Measurements from ENCODE around the gene LACTBL1.

LACTBL1 gene

DNA sequence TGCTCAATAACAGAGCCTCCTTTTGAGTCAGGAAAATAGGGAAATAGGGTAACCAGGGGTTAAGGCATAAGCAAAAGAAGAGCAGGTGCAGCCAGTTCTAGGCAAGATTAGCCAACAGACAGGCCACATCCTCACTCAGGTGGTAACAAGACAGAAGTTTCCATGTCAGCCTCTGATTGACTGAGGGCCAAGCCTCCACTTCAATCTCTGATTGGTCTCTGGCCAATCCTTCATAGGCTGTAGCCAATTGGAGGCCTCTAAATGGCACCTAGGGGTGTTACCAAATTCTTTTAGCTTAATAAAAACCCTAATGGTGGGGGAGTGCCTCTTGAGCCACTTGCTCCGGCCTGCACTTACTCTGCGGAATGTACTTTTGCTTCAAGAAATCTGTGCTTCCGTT, 37.2 kb downstream of the LACTBL1 start:
- DNase-seq = no peak

DNA sequence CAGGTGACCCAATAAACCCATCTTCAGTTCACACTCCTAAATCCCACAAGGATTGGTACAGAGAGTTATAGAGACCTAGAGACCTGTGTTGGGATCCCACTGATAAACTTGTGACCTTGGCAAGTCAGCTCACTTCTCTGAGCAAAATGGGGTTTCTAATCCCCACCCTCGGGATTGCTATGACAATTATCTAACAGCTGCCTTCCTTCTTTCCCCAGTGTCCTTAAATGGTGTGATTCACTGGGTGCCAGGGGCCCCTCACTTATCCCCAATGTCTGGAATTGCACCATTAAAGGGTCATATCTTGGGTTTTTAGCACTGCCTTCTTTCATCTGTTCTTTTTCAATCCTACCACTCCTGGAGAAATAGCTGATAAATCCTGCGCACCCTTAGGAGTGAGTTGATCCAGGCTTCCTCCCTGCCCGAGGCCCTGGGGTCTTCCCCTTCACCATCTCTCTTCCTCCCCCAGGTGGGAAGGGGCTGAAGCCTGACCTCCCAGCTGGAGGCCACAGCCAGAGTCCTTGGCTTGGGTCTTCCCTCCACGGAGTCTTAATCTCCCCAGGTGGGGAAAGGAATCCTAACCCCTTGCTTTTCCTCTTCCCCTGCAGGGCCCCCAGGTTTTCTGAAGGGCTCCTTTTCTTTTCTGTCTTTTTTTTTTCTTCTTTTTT, 39.7 kb downstream of the LACTBL1 start:
- no peak for DNase-seq

DNA sequence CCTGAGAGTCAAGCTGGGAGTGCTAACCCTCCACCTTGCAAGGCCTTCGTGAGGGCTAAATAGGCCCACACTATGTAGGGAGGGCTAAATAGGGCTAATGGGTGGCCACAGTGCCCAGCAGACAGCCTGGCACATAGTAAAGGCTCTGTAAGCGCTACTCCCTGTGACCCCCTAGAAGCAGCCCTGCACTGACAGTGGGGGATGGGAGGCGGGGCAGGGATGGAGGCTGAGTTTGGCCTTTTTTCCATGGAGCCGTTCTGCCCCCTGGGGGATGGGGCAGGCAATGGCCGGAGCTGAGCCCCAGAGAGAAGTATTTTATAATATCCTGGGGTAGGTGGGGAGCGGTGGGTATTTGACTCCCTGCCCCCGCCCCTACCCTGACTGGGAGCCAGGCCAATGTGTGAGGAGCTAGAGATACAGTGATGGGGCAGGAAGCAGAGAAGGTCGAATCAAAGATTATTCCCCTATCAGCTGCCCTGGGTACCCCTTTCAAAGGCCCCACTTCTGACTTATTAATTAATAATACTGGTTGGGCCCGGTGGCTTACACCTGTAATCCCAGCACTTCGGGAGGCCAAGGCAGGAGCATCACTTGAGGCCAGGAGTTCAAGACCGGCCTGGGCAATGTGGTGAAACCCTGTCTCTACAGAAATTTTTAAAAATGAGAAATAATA, 42.3 kb downstream of the LACTBL1 start:
- DNase-seq = no peak

DNA sequence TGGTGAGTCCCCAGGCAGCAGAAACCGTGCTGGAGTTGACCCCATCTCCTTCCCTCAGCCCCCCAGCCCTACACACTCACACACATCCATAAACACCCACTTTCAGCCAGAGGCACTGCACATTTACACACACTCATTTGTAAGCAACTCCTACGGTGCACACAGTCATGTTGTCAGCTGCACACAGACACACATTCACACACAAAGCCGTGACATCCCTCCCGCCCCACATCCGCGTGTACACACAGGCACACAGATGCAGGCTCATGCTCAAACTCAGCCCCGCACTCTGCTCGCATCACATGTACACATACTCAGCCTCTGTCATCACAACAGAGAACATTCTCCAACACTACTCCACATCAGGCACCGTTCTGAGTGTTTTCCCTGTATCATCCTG, 47.6 kb downstream of the LACTBL1 start:
- DNase-seq = no peak

DNA sequence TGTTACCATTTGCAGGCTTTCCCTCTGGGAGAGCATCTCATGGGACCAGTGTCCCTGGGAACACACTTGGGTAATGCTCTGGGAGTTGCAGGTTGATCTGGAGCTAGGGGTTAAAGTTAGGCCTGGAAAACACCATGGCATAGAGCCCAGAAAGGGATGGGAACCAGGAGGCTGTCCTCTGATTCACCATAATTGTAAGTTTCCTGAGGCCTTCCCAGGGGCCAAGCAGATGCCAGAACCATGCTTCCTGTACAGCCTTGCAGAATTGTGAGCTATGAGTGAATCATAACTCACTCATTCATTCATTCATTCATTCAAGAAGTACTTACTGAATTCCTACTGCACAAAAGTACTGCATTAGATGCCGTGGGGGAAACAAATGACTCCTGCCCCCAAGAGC, 50.0 kb downstream of the LACTBL1 start:
- DNase-seq = no peak

DNA sequence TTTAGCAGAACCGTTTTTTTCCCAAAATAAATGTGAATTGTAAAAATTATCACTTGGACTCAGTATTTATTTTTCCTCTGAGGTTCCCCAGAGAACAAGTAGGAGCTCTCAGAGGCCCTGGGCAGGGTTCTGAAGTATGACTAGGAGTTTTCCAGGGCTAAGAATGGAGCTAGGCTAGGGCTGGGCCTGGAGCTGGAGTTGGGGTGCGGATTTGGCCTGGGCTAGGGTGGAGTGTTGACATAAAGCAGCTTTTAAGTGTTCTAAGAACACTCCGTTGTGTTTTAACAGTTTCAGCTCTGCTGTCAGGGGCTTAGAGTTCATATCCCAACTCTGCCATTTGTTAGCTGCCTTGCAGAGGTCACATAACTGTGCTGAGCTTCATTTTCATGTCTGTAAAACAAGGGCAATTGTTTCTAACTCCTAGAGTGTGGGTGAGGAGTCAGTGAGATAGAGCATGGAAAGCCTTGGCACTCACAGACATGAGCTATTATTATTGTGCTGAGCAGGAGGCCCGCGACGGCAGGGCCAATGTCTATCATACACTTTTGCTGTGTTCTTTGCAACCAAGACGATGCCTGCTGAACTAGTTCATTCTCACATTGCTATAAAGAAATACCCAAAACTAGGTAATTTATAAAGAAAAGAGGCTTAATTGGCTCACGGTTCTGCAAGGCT, 51.1 kb downstream of the LACTBL1 start:
- DNase-seq = no peak

DNA sequence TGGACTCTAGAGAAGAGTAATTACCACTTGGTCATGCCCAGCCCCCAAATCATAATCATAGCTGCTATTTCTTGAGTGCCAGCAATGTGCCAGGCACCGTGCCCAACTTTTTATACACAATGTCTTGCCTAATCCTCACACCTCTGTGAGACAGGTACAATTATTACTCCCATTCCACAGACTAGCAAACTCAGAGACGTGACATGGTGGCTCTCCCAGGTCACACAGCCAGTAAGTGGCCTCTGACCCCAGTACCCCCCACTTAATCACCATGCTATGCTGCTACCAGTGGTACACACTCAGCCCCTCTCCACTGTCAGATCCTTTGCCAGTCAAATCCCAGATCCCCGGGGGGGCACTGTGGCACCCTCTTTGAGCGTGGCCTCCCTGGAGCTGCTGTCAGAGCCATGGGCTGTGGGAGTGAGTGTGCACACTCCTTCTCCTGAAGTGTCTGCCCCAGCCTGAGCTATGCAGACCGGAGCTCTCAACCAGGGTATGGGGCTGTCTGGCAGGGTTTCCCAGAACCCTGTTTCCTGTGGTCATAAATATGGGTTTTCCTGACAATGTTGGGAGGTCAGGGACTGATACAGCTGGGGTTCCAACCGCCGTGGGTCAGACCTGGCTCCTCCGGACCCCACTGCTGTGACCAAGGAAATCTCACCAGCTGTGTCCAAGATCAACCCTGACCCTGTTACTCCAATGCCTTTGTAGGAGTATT, 51.8 kb downstream of the LACTBL1 start:
- DNase-seq = no peak

DNA sequence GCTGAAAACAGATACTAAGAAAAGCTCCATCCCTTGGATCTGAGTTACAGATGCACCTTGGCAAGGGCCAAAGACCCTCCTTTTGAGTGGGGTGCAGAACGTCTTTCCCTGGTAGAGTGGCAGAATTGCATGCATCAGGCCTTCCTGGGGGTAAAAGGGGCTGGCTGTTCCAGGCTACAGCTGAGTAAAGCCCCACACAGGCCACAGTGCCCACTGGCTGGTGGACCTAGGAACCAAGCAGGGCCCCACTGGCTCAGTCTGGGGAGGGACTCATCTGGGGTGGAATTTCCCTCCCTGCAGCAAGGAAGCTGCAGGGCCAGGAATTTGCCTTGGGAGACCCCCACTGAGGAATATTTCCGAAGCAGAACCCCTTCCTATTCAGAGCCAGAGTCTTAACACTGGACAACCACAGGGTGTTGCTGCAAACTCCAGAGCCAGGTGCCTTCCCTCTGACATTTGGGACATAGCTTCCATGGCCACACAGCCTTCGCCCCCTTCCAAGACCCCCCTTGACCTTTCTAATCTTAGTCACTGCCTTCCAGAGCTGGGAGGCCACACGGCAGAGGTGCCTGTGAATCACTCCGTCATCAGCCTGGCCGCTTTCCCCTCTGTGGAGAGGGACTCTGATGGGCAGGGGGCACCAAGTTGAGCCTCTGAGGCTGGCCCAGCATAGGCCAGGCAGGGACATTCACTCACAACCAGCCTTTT, 52.5 kb downstream of the LACTBL1 start:
- no peak for DNase-seq

DNA sequence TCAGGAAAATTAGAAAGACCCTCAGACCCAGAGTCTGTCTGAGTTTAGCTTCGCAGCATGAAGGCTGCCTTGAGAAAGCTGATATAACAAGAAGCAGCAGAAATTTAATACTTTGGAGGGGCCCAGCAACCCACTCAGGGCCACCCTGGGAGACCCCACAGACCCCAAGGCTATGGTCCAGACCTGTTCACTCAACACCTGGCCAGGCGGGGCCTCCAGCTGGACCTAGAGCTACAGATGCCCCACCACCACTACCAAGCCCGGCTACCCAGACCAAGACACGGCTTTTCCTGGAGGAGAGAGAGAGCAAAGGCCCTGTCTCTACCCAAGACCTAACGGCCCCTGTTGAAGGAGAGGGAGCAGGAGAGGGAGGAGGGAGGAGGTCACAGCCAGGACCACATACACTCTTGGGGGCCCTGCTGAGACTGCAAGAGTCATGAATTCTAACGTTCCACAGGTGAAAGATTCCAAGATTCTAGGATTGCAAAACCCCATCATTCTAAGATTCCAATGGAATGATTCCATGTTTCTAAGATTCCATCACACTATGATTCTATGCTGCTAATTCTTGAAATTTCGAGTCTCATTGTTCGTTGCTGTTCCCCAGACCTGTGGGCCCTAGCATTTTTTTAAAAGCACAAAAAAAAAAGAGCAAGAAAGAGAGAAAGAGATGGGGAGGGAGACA, 53.2 kb downstream of the LACTBL1 start:
- DNase-seq = no peak

DNA sequence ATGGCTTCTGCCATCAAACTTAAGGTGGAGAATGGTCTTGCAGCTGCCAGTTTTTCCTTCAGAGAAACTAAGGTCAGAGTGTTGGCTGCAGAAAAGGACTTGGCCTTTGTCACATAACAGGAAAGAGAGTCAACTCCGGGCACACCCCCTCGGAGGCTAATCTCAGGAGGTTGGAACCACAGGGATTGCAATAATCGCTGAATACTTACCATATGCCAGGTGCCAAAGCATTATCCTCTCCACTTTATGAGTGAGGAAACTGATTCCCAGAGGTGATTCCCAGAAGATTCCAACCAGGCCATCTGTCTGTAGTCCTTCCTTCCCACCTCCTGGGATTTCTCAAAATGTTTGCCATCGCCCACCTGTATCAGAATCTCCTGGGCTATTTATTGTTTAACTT, 54.0 kb downstream of the LACTBL1 start:
- DNase-seq = no peak

DNA sequence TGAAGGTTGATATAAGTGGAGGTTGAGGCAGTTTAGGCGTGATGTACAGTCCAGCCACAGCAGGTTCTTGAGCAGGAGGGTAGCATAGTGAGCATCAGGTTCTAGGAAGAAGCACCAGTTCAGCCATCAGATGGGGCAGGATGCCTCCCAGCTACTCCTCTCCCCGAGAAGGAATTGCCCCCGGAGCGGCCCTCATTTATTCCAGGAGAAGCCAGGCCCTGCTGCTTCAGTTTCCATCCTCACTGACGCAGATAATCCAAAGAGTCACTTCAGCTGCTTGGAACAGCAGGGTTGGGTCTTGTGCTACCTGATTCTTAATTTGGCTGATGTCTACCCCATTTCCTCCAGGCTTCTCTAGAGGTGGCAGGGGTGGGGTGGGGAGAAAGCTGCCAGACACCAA, 54.7 kb downstream of the LACTBL1 start:
- no peak for DNase-seq

DNA sequence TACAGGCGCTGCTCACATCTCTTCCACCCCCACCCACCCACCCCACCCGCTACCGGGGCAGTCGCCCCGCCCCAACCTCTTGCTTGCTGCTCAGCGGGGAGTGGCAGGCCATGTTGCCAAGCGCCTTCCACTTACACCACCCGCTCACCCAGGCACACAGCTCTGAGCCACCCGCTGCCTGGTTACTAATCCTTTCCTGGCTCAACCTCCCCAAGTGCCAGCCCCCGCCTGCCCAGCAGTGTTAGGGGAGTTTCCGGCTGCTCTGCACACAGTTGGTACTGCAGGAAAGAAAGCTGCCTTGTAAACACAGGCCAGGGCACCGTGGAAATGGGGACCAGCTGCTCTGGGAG, 56.2 kb downstream of the LACTBL1 start:
- DNase-seq = no peak

DNA sequence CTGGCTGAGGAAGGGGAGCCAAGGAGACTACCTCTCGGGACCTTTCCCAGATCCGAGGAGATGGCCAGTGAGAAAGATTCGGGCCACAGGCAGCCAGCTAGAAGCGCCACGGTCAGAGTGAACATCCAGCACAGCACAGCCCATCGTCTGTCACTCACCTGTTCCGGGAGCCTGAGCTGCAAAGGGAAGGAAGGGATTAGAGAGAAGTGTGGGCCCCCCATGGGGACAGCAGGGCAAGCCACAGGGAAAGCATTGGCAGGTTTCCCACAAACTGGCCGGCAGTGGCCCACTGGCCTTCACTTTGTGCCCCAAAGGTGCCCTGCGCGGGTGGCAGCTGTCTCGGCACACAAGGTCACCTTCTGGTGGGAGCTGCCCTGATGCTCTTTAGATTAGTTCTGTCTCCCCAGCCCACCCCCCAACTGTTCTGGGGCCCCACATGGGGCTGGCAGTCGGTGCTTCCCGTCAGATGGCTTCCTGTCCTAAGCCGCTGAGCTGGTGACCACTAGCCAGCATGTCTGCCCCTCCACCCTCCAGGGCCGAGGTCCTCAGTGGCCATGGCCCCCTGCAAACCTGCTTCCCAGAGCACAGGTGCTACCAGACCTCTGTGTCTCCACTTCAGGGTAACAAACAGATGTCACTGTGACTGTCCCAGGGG, 56.7 kb downstream of the LACTBL1 start:
- no peak for DNase-seq

DNA sequence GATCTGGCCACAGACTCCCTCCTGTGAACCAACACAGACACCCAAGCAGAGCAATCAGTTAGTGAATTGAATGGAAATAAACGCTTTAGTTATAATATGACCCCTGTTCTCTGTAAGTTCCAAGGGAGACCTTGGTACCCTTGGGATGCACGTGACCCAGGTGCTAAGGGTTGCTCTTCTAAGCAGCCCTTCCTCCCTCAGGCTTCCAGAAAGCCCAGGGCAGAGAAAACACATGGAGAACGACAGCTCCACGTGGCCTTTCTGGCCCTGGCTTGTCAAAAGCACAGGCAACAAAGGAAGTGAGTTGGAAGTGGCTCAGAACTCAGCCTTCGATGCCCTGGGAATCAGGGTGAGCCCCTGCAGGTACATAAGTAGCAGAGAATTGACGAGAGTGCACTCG, 57.4 kb downstream of the LACTBL1 start:
- DNase-seq = no peak

DNA sequence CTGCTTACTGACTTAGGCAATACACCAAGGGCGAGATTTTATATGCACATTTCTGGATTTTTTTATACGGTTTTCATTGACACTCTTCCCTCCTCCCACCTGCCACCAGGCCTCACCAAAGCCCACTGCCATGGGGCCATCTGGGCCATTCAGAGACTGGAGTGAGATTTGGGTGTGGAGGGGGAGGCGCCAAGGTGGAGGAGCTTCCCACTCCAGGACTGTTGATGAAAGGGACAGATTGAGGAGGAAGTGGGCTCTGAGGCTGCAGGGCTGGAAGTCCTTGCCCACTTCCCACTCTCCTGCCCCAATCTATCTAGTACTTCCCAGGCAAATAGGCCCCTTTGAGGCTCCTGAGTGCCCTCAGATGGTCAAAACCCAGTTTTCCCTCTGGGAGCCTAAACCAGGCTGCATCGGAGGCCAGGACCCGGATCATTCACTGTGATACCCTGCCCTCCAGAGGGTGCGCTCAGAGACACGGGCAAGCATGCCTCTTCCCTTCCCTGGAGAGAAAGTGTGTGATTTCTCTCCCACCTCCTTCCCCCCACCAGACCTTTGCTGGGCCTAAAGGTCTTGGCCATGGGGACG, 57.9 kb downstream of the LACTBL1 start:
- DNase-seq = no peak

DNA sequence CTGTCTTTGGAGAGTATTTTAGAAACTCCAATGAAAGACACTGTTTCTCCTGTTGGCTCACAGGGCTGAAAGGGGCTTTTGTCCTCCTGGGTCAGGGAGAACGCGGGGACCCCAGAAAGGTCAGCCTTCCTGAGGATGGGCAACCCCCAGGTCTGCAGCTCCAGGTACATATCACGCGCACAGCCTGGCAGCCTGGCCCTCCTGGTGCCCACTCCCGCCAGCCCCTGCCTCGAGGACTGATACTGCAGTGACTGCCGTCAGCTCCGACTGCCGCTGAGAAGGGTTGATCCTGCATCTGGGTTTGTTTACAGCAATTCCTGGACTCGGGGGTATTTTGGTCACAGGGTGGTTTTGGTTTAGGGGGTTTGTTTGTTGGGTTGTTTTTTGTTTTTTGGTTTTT, 58.5 kb downstream of the LACTBL1 start:
- DNase-seq = no peak

DNA sequence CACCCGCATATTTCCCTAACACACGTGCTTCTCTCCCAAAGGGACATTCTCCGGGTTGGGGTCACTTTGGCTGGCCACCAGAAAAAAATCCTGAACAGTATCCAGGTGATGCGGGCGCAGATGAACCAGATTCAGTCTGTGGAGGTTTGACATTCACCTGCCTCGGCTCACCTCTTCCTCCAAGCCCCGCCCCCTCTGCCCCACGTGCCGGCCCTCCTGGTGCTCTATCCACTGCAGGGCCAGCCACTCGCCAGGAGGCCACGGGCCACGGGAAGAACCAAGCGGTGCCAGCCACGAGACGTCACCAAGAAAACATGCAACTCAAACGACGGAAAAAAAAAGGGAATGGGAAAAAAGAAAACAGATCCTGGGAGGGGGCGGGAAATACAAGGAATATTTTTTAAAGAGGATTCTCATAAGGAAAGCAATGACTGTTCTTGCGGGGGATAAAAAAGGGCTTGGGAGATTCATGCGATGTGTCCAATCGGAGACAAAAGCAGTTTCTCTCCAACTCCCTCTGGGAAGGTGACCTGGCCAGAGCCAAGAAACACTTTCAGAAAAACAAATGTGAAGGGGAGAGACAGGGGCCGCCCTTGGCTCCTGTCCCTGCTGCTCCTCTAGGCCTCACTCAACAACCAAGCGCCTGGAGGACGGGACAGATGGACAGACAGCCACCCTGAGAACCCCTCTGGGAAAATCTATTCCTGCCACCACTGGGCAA, 59.1 kb downstream of the LACTBL1 start:
- no peak for DNase-seq

DNA sequence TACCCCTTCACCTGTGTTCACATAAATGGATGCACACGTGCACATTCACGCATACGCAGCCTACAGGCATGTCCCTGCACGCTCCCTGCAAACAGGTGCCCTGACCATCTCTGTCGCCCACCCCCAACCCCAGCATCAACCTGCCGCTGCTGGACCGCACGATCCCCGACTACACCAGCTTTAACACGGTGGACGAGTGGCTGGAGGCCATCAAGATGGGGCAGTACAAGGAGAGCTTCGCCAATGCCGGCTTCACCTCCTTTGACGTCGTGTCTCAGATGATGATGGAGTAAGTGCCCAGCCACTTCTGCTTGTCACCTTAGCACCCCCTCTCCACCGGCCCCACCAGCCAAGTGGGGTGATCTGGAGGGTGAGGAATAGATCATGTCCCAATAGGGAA, 60.4 kb downstream of the LACTBL1 start:
- no peak for DNase-seq

DNA sequence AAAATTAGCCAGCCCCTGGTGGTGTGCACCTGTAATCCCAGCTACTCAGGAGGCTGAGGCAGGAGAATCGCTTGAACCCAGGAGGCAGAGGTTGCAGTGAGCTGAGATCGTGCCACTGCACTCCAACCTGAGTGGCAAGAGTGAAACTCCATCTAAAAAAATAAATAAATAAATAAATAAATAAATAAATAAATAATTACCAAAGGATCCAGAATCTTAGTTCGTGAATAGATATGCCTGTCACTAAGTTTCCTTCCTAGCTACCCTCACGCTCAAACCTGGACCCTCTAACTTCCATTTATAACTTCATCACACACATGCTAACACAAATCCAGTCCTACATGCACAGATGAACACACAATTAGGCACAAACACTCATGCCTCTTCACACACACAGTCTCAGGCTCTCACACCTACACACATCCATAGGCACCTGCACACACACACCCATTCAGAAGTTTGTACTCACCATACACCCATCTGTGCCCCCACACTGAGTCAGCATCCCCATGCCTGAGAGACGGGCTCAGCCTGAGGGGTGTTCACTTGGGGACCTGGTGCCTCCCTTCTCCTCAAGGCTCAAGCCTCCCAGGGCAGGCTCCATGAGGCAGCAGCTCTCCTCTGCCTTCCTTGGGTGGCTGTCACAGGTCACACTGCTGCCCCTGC, 61.5 kb downstream of the LACTBL1 start:
- DNase-seq = no peak

DNA sequence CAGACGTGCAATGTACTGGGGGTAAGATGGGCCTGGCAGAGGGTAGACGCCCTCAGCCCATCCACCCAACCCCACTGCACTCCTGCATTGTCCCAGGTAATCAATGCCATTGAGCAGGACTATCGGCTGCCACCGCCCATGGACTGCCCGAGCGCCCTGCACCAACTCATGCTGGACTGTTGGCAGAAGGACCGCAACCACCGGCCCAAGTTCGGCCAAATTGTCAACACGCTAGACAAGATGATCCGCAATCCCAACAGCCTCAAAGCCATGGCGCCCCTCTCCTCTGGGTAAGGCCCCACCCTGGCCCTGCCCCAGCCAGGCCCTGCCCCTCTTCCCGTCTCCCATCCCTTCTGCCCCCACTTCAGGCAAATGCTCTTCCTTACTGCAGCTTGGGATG, 62.4 kb downstream of the LACTBL1 start:
- no peak for DNase-seq

Data from NCI-H1417 treated with DMSO at 0.1 percent for 48 hours (cell line).